AG08395 (cell line): ENCODE results near the gene ATF3.

Experiments used
- DNase-seq: peaks from one replicate; pipeline ENCODE4 v3.0.0; 2012; ENCODE audit warnings: mixed read lengths, low spot score

ATF3 gene

GRCh38 chr1:212608959-212609700 is 569 bp downstream of the ATF3 start:
- DNase-seq, result peak; percentile 40

- no peak for DNase-seq
These were observed 1.4 kb downstream of the ATF3 start for GRCh38 chr1:212609701-212610574.

- no peak for DNase-seq
These were observed 2.0 kb downstream of the ATF3 start for GRCh38 chr1:212610575-212610967.

GRCh38 chr1:212611000-212611948 is 2.7 kb downstream of the ATF3 start:
- DNase-seq, result no peak

DNA sequence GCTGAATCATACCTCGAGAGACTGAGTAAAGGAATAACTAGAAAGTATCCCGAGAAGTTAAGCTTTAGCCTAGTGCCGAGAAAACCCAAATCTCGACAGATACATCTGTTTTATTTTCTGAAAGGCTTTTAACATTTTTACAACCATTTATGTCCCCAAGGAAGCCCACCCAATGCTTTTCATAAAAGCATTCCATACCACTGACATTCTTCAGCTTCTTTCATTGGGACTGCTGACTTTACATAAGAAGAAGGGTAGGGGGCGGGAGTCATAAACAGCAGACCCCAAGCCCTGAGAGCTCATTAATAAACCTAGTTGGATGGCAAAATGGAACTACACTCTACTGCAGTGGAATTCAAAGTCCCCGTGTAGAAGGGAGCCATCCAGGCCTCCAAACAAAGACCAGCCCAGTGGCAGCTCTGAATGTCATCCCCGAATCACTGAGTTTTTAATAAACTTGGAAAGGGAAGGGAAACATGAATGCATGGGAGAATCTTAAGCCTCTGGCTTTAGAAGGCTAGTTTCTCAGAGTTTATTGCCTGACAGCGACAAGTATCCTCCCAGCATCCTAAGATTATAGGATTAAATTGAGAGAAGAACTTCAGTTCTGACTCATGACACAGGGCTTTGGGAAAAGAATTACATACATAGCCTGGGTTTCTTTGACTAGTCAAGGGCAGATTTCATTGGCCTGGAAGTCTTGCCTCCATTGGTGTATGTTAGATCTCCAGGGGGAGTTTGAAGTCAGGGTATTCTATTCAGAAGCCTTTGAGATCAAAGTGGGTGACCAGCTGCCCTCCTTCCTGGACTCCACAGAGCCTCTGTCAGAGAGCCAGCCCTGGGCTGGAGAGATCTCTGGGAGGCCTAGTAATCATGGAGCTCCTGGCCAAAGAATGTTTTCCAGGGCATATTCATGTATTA is 3.7 kb downstream of the ATF3 start:
- peak; percentile 26 for DNase-seq

DNA sequence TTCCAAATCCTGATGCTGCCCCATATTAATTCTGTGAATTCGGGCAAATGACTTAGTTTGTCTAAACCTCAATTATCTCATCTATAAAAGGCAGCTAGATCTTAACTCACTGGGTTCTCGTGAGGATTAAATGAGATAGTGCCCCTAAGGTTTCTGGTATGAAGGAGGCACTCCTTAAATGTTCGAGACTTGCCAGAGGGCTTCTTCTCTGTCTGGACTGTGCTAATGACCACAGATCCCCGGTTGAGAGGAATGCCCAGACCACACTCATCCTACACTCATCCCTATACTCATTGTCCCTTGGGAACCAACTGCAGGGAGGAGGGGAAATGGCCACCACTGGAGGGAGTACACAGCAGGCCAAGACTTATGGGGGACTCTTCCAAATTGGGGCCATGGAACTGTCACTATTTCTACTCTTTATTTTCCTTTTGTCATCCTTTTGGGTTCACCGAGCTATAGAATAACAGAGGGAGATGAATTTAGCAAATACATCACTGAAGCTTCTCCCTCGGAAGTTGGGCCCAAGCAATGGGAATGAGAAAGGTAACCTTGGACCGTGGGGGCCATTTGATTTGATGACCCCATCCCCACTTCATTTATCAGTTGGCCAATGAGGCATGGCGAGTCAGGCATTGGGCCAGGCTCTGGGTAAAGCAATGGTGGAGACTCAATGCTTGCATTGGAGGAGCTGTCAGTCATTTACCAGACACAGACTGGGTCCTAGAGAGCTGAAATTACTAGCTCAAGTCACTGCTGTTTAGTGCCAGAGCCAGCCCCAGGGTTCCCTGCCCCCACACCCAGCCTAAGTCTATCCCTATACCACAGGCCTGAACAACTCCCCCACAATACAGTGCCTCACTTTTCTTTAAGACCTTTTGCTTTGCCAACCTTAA is 5.1 kb downstream of the ATF3 start:
- DNase-seq, result peak; percentile 82

GRCh38 chr1:212614453-212615200 is 6.1 kb downstream of the ATF3 start:
- DNase-seq, result no peak

- no peak for DNase-seq
These were observed 6.6 kb downstream of the ATF3 start for GRCh38 chr1:212615201-212615470.

- DNase-seq, result peak; percentile 52
These were observed 10.1 kb downstream of the ATF3 start for GRCh38 chr1:212618466-212619210.

GRCh38 chr1:212620293-212620692 is 11.7 kb downstream of the ATF3 start:
- no peak for DNase-seq

DNA sequence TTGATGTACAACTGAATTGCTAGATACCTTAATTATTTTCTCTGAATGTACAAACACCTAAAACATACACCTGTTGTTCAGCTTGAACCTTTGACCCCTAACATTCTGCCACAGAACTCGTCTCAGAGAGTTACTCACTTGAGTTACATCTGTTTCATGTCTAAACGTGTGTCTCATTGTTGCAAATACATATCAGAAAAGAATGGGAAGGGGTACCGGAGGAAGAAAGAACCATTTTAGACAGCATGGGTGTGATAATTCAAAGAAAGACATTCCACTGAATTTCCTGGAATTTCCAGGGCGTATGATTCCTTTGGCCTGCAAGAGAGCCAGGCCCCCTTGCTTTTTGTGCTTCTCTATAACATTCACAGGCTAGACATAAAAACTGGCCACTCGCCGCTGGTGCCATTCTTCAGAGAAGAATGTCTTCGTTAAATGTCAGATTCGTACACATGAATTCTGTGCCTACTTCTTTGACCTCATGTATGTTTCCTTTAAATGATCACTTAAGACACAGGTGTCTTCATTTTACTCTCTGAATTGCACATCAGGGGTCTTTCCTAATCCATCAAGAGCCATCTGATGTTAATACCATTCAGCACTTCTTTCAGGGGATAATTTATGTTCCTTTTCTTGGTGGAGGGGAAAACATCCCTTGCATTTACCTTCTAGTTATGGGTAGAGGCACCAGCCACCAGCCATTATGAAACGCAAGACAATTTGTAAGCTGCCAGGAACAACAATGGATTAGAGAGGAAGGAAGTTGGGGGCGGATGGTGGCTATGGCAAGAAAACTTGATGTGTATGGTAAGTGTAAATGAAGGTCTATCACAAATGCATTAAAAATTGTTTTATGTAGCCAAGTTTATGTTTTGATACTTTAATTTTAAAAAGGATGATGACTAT is 12.7 kb downstream of the ATF3 start:
- DNase-seq, result no peak

DNA sequence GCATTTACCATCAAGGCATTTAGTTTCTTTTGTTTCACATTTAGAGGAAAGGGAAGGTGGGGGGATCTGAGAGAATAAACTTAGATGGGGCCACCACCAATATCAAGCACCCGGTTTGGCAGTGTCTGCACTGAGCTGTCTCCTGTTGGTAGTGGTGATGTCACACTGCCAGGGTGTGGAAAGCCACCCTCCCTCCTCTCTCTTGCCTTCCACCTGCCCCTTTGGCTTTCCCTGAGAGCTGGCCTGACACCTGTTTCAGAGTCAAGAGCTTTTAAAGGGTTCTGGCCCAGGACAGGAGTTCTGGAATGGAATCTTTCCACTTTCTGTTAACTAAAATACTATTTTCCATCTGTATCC is 13.4 kb downstream of the ATF3 start:
- DNase-seq, result no peak

- DNase-seq, result no peak
These were observed 13.9 kb downstream of the ATF3 start for GRCh38 chr1:212622467-212622866.

DNA sequence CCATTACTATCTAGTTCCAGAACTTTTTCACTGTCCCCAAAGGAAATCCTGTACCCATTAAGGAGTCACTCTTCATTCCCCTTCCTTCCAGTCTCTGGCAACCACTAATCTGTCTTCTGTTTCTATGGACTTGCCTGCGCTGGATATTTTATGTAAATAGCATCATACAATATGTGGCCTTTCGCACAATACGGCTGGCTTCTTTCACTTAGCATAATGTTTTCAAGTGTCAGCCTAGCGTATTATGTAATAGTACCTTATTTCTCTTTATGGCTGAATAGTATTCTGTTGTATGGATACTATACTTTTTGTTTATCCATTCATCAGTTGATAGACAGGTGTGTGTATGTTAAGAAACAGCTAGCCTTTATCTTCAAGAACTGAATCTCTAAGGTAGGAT is 14.3 kb downstream of the ATF3 start:
- DNase-seq, result no peak

DNA sequence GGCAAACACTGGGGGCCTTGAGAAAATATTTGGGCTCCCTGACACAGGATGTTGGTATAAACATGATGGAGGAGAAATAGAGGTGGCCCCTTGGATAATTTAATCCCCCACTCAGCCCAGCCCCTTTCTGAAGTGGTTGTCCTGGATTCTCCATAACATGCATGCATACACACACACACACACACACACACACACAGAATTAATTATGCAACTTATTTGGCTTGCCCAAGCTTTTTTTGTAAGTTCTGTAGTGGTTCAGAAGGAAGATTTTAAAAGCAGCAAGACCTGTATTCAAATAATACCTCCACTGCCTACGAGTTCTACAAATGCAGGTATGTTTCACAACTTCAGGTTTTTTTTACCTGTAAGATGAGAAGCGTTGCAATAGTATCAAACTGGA is 15.0 kb downstream of the ATF3 start:
- no peak for DNase-seq

GRCh38 chr1:212624976-212625501 is 16.5 kb downstream of the ATF3 start:
- no peak for DNase-seq

DNA sequence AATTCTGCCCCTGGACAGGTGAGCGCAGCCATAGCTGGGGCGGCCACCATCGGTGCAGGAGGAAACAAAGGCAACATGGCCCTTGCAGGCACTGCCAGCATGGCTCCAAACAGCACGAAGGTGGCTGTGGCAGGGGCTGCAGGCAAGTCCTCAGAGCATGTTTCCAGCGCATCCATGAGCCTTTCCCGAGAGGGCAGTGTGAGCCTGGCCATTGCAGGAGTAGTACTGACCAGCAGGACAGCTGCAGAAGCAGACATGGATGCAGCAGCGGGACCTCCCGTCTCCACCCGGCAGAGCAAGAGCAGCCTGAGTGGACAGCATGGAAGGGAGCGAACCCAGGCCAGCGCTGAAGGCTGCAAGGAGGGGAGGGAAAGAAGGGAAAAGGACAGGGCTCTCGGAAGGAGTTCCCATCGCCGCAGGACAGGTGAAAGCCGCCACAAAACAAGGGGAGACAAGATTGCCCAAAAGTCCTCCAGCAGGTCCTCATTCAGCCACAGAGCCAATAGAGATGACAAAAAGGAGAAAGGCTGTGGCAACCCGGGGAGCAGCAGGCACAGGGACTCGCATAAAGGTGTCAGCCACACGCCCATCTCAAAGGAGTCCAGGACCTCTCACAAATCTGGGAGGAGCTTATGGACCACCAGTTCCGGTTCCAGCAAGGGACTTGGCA is 17.4 kb downstream of the ATF3 start:
- DNase-seq, result no peak
